Natural killer cell (primary cell): ENCODE results near the gene MED12L. TPM values are rescaled to one million over a fixed set of nuclear protein-coding genes. Genes with fewer than 3 reads are reported as not detected.

ENCODE experiments used
- ATAC-seq, 3 donors: fragments of 150-1000 bp in 2 of 3; fragments of 200-7000 bp in 1 of 3; cut with Tn5 transposase; 1 replicate in 1 of 3; 2 replicates in 2 of 3; pipeline ENCODE4 v1.10.0; 2021; ENCODE audit warnings: mild to moderate bottlenecking in 2 of 3, moderate library complexity in 2 of 3
- DNase-seq, 2 donors: peaks; one replicate each; pipeline versions ENCODE4 v3.0.0 to v3.0.0-alpha.2; 2013 to 2021; ENCODE audit warnings: mixed read lengths in 1 of 2
- H3K27ac ChIP-seq: one replicate; pipeline ENCODE4 v1.5.1; 2013; ENCODE audit warnings: mild to moderate bottlenecking, low read length
- H3K27me3 ChIP-seq: one replicate; pipeline ENCODE4 v1.6.1; 2013; ENCODE audit warnings: low read length; ENCODE audit not compliant: control insufficient read depth, insufficient read depth
- H3K36me3 ChIP-seq: one replicate; pipeline ENCODE4 v1.6.1; 2013; ENCODE audit warnings: low read length; ENCODE audit not compliant: control insufficient read depth, insufficient read depth
- H3K4me1 ChIP-seq: one replicate; pipeline ENCODE4 v1.6.1; 2013; ENCODE audit warnings: low read length; ENCODE audit not compliant: control insufficient read depth, insufficient read depth
- H3K4me3 ChIP-seq: one replicate; pipeline ENCODE4 v1.5.1; 2013; ENCODE audit warnings: low read length
- H3K9me3 ChIP-seq: one replicate; pipeline ENCODE4 v1.6.1; 2013; ENCODE audit warnings: low read length; ENCODE audit not compliant: control insufficient read depth, insufficient read depth
- H3K27ac Mint-ChIP-seq, 2 donors: one replicate each; pipeline ENCODE4 v1.8.0; 2022; ENCODE audit warnings: mild to moderate bottlenecking in 2 of 2, mixed read lengths in 2 of 2, moderate library complexity in 1 of 2
- H3K27me3 Mint-ChIP-seq, 2 donors: one replicate each; pipeline ENCODE4 v1.8.0; 2022; ENCODE audit warnings: low read depth in 2 of 2, mixed read lengths in 2 of 2
- H3K36me3 Mint-ChIP-seq: one replicate; pipeline ENCODE4 v1.8.0; 2022; ENCODE audit warnings: mixed read lengths
- H3K4me1 Mint-ChIP-seq, 2 donors: one replicate each; pipeline ENCODE4 v1.8.0; 2022; ENCODE audit warnings: mixed read lengths in 2 of 2
- H3K4me3 Mint-ChIP-seq: one replicate; pipeline ENCODE4 v1.8.0; 2022; ENCODE audit warnings: mild to moderate bottlenecking, moderate library complexity, mixed read lengths
- H3K9me3 Mint-ChIP-seq, 2 donors: one replicate each; pipeline ENCODE4 v1.8.0; 2022; ENCODE audit warnings: mixed read lengths in 2 of 2
- whole genome bisulfite sequencing: methylation state at CpG from one replicate; pipeline ENCODE4 v1.1.7; 2013; ENCODE audit warnings: missing lambda C conversion rate; ENCODE audit not compliant: insufficient coverage; 5-methylcytosine and 5-hydroxymethylcytosine counted together
- intact Hi-C: fragments of 100-400 bp; cut with micrococcal nuclease; formaldehyde crosslinking; loops from one replicate; pipeline ENCODE4 v1.14.2; 2022
- total RNA-seq, 4 donors: library from RNA; stranded (reverse); fragments of 120-200 nt in 1 of 4; gene quantifications; one replicate each; pipeline versions ENCODE4 v1.2.3 to v1.2.4, GENCODE V29; 2013 to 2022
- TF ChIP-seq, protein P1 (sequence below): fragments of 200-600 bp; IDR thresholded peaks from one replicate; pipeline ENCODE4 v1.8.0; 2022; ENCODE audit warnings: antibody characterized with exemption

The MED12L gene
- total RNA-seq, 3 donors from 2014 or later (not counting 1 experiment from before 2014, with no cell fraction given), result 3.0 to 6.5 (median 3.0) TPM

DNA sequence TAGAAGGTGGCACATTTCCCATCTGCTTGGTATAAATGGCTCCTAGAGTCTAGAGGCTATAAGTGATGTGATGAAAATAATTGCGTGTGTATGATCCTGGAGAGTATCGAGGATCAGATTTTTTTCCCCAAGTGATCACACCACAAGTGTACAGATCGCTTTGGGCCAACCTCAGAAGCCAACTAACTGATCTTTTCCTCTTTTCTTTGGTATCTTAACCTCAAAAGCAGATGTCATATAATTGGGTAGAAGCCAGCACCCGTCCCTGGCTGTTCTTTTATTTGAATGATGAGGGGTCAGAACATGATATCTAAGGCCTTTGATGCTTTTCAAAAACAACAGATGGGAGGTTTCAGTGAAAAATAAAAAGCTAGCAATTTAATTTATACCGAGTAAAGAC, 189.6 kb downstream of the MED12L start:
- no peak overlapping the region for H3K4me3 Mint-ChIP-seq
- ATAC-seq (no peak), DNase-seq (no peak)
- WGBS, result 66% methylated on average over 4 of the region's 5 CpGs
- H3K27me3 Mint-ChIP-seq, result no peaks in the 10 kb centered on the region
- no peaks in the 10 kb centered on the region for H3K9me3 ChIP-seq
- TF ChIP-seq, protein P1, sequence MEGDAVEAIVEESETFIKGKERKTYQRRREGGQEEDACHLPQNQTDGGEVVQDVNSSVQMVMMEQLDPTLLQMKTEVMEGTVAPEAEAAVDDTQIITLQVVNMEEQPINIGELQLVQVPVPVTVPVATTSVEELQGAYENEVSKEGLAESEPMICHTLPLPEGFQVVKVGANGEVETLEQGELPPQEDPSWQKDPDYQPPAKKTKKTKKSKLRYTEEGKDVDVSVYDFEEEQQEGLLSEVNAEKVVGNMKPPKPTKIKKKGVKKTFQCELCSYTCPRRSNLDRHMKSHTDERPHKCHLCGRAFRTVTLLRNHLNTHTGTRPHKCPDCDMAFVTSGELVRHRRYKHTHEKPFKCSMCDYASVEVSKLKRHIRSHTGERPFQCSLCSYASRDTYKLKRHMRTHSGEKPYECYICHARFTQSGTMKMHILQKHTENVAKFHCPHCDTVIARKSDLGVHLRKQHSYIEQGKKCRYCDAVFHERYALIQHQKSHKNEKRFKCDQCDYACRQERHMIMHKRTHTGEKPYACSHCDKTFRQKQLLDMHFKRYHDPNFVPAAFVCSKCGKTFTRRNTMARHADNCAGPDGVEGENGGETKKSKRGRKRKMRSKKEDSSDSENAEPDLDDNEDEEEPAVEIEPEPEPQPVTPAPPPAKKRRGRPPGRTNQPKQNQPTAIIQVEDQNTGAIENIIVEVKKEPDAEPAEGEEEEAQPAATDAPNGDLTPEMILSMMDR, result no peak
- H3K9me3 Mint-ChIP-seq, result no peaks in the 10 kb centered on the region
- H3K4me1 ChIP-seq, result peaks cover 18% of the 10 kb centered on the region
- H3K27ac Mint-ChIP-seq, result no peak overlapping the region
- peaks cover 17 to 18% of the 10 kb centered on the region in 2 donors for H3K4me1 Mint-ChIP-seq
- no peaks in the 10 kb centered on the region for H3K36me3 Mint-ChIP-seq
- no peaks in the 10 kb centered on the region for H3K36me3 ChIP-seq
- no peaks in the 10 kb centered on the region for H3K27me3 ChIP-seq
- H3K27ac ChIP-seq, result peak overlapping the region; percentile 43
- no peak overlapping the region for H3K4me3 ChIP-seq
- intact Hi-C loops, result no loop called here

DNA sequence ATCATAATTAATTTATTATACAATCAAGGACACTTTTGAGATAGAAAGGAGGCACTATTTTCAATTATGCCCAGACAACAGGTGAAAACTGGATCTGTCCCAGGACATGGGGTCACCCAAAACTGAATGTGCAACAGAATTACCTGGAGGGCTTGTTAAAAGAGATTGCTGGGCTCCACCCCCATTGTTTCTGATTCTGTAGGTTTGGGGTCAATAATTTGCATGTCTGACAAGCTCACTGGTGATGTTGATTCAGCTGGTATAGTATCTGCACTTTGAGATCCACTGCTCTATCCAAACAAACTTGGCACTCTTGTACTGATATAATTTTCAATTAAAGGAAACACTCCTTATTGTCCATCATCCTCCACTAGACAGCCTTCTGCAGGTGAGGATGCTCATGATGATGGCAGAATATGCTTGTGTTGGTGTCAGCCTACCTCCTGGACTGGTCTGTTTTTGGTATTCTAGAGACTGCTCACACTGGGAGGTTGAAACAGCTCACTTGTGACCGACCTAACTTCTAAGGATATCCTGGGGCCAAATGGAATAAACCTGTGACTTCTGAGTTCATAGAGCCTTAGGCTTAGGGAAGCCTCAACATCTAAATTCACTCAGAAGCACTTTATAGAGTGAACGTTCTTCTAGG, 190.7 kb downstream of the MED12L start:
- Histone ChIP-seq H3K4me1 (peaks cover 18% of the 10 kb centered on the region), H3K27ac (peak overlapping the region; percentile 76), H3K36me3 (no peaks in the 10 kb centered on the region), H3K4me3 (no peak overlapping the region), H3K27me3 (no peaks in the 10 kb centered on the region), H3K9me3 (no peaks in the 10 kb centered on the region)
- WGBS, result 46% methylated on average over 2 of the region's 2 CpGs
- DNase-seq (no peak), ATAC-seq (no peak)
- peaks cover 17 to 18% of the 10 kb centered on the region in 2 donors for H3K4me1 Mint-ChIP-seq
- H3K27ac Mint-ChIP-seq, result peak overlapping the region; percentile 46 to 56
- TF ChIP-seq, protein P1, result no peak
- H3K9me3 Mint-ChIP-seq, result no peaks in the 10 kb centered on the region
- intact Hi-C loops, result no loop called here
- no peaks in the 10 kb centered on the region for H3K36me3 Mint-ChIP-seq
- H3K4me3 Mint-ChIP-seq, result no peak overlapping the region
- H3K27me3 Mint-ChIP-seq, result no peaks in the 10 kb centered on the region

DNA sequence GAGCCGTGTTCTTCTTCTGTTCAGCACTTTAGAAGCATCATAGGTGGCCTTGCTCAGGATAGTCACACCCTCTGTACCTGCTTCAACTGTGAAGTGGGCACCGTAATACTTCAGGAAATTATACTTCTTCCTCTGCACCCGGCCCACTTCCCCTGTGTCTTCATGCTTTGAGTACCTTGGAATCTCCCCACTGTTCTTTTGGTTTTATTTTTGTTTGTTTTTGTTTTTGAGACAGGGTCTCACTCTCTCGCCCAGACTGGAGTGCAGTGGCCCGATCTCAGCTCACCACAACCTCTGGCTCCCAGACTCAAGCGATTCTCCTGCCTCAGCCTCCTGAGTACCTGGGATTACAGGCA, 191.2 kb downstream of the MED12L start:
- Mint-ChIP-seq H3K27ac (peak overlapping the region; percentile 46 to 56), H3K36me3 (no peaks in the 10 kb centered on the region), H3K4me3 (no peak overlapping the region), H3K9me3 (no peaks in the 10 kb centered on the region), H3K4me1 (peaks cover 17 to 18% of the 10 kb centered on the region in 2 donors), H3K27me3 (no peaks in the 10 kb centered on the region)
- H3K27ac ChIP-seq, result peak overlapping the region; percentile 76
- no peaks in the 10 kb centered on the region for H3K9me3 ChIP-seq
- intact Hi-C loops, result no loop called here
- no peak overlapping the region for H3K4me3 ChIP-seq
- no peaks in the 10 kb centered on the region for H3K36me3 ChIP-seq
- H3K27me3 ChIP-seq, result no peaks in the 10 kb centered on the region
- ATAC-seq (peak; percentile 61 to 77 (median 77)), DNase-seq (peak in 1 of 2 donors; percentile 70)
- TF ChIP-seq, protein P1, result no peak
- peaks cover 18% of the 10 kb centered on the region for H3K4me1 ChIP-seq
- WGBS, result 15% methylated on average over 4 of the region's 6 CpGs

GRCh38 chr3:151278230-151278629, 192.8 kb downstream of the MED12L start, which contains the start of gene P2RY14:
P2RY14 (minus strand) TSS chr3:151278542; CDS start chr3:151214316, 64,226 bp downstream.
- peak in 2 of 3 donors; percentile 42 to 73 for ATAC-seq
- TF ChIP-seq, protein P1, result no peak
- Histone ChIP-seq H3K4me1 (peaks cover 18% of the 10 kb centered on the region), H3K27me3 (no peaks in the 10 kb centered on the region), H3K27ac (peak within 1 kb of the TSS; percentile 65), H3K9me3 (no peaks in the 10 kb centered on the region), H3K4me3 (peak within 1 kb of the TSS; percentile 9), H3K36me3 (no peaks in the 10 kb centered on the region)
- intact Hi-C loops, result no loop called here
- Mint-ChIP-seq H3K4me1 (peaks cover 17 to 18% of the 10 kb centered on the region in 2 donors), H3K27me3 (no peaks in the 10 kb centered on the region), H3K4me3 (no peak within 1 kb of the TSS), H3K9me3 (no peaks in the 10 kb centered on the region), H3K27ac (peak within 1 kb of the TSS; percentile 35 to 53), H3K36me3 (no peaks in the 10 kb centered on the region)
- 18% methylated on average over 4 of the region's 4 CpGs for WGBS
- peak in 1 of 2 donors; percentile 36 for DNase-seq
